Measurements from ENCODE around the gene FNDC3B.

DNA sequence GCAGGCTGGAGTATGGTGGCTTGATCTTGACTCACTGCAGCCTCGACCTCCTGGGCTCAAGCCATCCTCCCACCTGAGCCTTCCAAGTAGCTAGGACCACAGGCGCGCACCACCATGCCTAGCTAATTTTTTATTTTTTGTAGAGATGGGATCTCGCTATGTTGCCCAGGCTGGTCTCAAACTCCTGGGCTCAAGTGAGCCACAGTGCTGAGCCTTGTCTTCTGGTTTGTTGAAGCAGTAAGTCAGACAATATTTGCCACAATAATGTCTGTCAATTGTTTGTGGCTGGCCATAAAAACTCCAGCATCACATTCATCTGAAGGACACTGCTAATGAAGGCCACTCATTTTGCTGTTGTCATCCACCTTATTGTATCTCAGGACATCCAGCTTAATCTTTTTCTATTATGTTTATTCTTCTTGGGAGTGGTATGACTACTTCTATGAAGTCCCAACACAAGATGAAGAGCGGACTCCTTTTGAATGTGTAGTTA lies 185.9 kb downstream of the FNDC3B start:
- TF ChIP-seq, protein P1, sequence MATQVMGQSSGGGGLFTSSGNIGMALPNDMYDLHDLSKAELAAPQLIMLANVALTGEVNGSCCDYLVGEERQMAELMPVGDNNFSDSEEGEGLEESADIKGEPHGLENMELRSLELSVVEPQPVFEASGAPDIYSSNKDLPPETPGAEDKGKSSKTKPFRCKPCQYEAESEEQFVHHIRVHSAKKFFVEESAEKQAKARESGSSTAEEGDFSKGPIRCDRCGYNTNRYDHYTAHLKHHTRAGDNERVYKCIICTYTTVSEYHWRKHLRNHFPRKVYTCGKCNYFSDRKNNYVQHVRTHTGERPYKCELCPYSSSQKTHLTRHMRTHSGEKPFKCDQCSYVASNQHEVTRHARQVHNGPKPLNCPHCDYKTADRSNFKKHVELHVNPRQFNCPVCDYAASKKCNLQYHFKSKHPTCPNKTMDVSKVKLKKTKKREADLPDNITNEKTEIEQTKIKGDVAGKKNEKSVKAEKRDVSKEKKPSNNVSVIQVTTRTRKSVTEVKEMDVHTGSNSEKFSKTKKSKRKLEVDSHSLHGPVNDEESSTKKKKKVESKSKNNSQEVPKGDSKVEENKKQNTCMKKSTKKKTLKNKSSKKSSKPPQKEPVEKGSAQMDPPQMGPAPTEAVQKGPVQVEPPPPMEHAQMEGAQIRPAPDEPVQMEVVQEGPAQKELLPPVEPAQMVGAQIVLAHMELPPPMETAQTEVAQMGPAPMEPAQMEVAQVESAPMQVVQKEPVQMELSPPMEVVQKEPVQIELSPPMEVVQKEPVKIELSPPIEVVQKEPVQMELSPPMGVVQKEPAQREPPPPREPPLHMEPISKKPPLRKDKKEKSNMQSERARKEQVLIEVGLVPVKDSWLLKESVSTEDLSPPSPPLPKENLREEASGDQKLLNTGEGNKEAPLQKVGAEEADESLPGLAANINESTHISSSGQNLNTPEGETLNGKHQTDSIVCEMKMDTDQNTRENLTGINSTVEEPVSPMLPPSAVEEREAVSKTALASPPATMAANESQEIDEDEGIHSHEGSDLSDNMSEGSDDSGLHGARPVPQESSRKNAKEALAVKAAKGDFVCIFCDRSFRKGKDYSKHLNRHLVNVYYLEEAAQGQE (IDR thresholded peaks at IDR 0.05; ENCODE audit: insufficient read depth in 1 of 2, low read depth in 2 of 2, low read length in 1 of 2) = no peak
- TF ChIP-seq, protein P2, sequence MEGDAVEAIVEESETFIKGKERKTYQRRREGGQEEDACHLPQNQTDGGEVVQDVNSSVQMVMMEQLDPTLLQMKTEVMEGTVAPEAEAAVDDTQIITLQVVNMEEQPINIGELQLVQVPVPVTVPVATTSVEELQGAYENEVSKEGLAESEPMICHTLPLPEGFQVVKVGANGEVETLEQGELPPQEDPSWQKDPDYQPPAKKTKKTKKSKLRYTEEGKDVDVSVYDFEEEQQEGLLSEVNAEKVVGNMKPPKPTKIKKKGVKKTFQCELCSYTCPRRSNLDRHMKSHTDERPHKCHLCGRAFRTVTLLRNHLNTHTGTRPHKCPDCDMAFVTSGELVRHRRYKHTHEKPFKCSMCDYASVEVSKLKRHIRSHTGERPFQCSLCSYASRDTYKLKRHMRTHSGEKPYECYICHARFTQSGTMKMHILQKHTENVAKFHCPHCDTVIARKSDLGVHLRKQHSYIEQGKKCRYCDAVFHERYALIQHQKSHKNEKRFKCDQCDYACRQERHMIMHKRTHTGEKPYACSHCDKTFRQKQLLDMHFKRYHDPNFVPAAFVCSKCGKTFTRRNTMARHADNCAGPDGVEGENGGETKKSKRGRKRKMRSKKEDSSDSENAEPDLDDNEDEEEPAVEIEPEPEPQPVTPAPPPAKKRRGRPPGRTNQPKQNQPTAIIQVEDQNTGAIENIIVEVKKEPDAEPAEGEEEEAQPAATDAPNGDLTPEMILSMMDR (IDR thresholded peaks at IDR 0.05) = no peak
- TF ChIP-seq POLR2AphosphoS5 (IDR thresholded peaks at IDR 0.05; ENCODE audit: low read depth, low read length) (no peak), TCF7L2 (IDR thresholded peaks at IDR 0.05; ENCODE audit: low read depth, low read length) (no peak)
